K562 (cell line): ENCODE data around the gene TIFAB. TPM values are rescaled to one million over a fixed set of nuclear protein-coding genes. Genes with fewer than 3 reads are reported as not detected.

Experiments used
- ATF3 ChIP-seq, 2 experiments: fragments of 450-650 bp in 1 of 2; sonication (generic) in 1 of 2; formaldehyde crosslinking in 1 of 2; IDR thresholded peaks in 1 of 2; conservative IDR thresholded peaks in 1 of 2; 2 replicates each; pipeline versions ENCODE4 v1.6.1 to v1.8.1; 2016 to 2023; ENCODE audit warnings: mild to moderate bottlenecking in 2 of 2, moderate library complexity in 2 of 2, inconsistent platforms in 1 of 2, missing genetic modification reagents in 1 of 2
- CEBPG ChIP-seq, 3 experiments: fragments of 200-800 bp in 1 of 3; sonication (Bioruptor generic) in 1 of 3; sonication (generic) in 1 of 3; formaldehyde crosslinking in 1 of 3; IDR thresholded peaks in 2 of 3; conservative IDR thresholded peaks in 1 of 3; 2 replicates each; pipeline versions ENCODE4 v1.6.1 to v1.8.0; 2016 to 2022; ENCODE audit warnings: missing compliant biosample characterization in 2 of 3, missing genetic modification characterization in 2 of 3, mild to moderate bottlenecking in 1 of 3, missing genetic modification reagents in 1 of 3
- CREM ChIP-seq: IDR thresholded peaks from 2 replicates; pipeline ENCODE4 v1.6.1; 2014; ENCODE audit warnings: antibody characterized with exemption, low read depth
- ETS2 ChIP-seq: IDR thresholded peaks from 2 replicates; pipeline ENCODE4 v1.6.1; 2016; ENCODE audit warnings: borderline replicate concordance, missing genetic modification characterization, mild to moderate bottlenecking, moderate library complexity, missing compliant biosample characterization; ENCODE audit not compliant: poor library complexity, severe bottlenecking
- ILK ChIP-seq: fragments of 450-650 bp; IDR thresholded peaks from 2 replicates; pipeline ENCODE4 v1.6.1; 2016; ENCODE audit warnings: missing genetic modification characterization, low read depth, mild to moderate bottlenecking, missing compliant biosample characterization, moderate library complexity, borderline replicate concordance
- KLF6 ChIP-seq: fragments of 250-450 bp; sonication (Bioruptor Pico); IDR thresholded peaks from 2 replicates; pipeline ENCODE4 v1.4.0; 2020; ENCODE audit warnings: mild to moderate bottlenecking, moderate library complexity, borderline replicate concordance
- MTF1 ChIP-seq: fragments of 250-450 bp; sonication (Bioruptor Pico); IDR thresholded peaks from 2 replicates; pipeline ENCODE4 v1.9.0; 2021; ENCODE audit warnings: moderate library complexity, mild to moderate bottlenecking, inconsistent platforms, borderline replicate concordance
- NR4A1 ChIP-seq, 2 experiments: fragments of 250-450 bp in 1 of 2; fragments of 450-650 bp in 1 of 2; sonication (Bioruptor Pico) in 1 of 2; IDR thresholded peaks; 2 replicates each; pipeline versions ENCODE4 v1.4.0 to v1.6.1; 2016 to 2020; ENCODE audit warnings: mild to moderate bottlenecking in 2 of 2, missing compliant biosample characterization in 1 of 2, missing genetic modification characterization in 1 of 2, moderate library complexity in 1 of 2
- PRMT5 ChIP-seq: sonication (generic); formaldehyde crosslinking; IDR thresholded peaks from 2 replicates; pipeline ENCODE4 v1.5.0; 2020; ENCODE audit warnings: missing genetic modification reagents
- SMARCB1 ChIP-seq: IDR thresholded peaks from 2 replicates; pipeline ENCODE4 v1.6.1; 2011; ENCODE audit warnings: improper control_type of control experiment, low read depth; ENCODE audit not compliant: insufficient read length
- ZBTB49 ChIP-seq: sonication (generic); formaldehyde crosslinking; IDR thresholded peaks from 2 replicates; pipeline ENCODE4 v1.8.0; 2022; ENCODE audit warnings: missing genetic modification reagents, mild to moderate bottlenecking, borderline replicate concordance
- ZNF197 ChIP-seq: fragments of 200-800 bp; sonication (Bioruptor generic); IDR thresholded peaks from 2 replicates; pipeline ENCODE4 v1.6.1; 2016; ENCODE audit warnings: low read depth, missing genetic modification characterization, missing compliant biosample characterization
- ZNF318 ChIP-seq, 2 experiments: fragments of 450-650 bp; IDR thresholded peaks; 2 replicates each; pipeline ENCODE4 v1.6.1; 2016; ENCODE audit warnings: mild to moderate bottlenecking in 2 of 2, borderline replicate concordance in 1 of 2, low read depth in 1 of 2, moderate library complexity in 1 of 2
- ZNF644 ChIP-seq: fragments of 200-800 bp; sonication (Bioruptor generic); IDR thresholded peaks from 2 replicates; pipeline ENCODE4 v1.6.1; 2016; ENCODE audit warnings: low read depth, missing genetic modification characterization, missing compliant biosample characterization
- polyA plus RNA-seq, 8 experiments: library from polyadenylated mRNA; depleted of rRNA in 4 of 8; stranded (reverse) in 5 of 8; unstranded in 3 of 8; fragments of >200 nt; fragmentation: Nextera tagmentation in 2 of 8; fragmentation: Illumina TruSeq in 1 of 8; extraction: Ambion mirVana in 2 of 8; extraction: Trizol in 1 of 8; gene quantifications; 2 replicates each; pipeline versions ENCODE4 v1.2.1 to v1.2.3, GENCODE V29; 2011 to 2014; ENCODE audit warnings: inconsistent platforms in 1 of 8, missing spikeins in 1 of 8
- total RNA-seq, 7 experiments: library from RNA; depleted of rRNA in 6 of 7; stranded (reverse); fragments of >200 nt in 6 of 7; fragmentation: Illumina TruSeq in 2 of 7; extraction: Trizol in 2 of 7; gene quantifications; 2 replicates each; pipeline versions ENCODE4 v1.2.1 to v1.2.3, GENCODE V29; 2011 to 2021; ENCODE audit warnings: low replicate concordance in 1 of 7

TIFAB gene
- total and polyA plus RNA-seq, 9 of the 15 experiments (the other 6 are each of a cell fraction or from before 2014, with no cell fraction given): not detected

GRCh38 chr5:135462304-135462703 is 10.2 kb upstream of the TIFAB start (continued):
- no peak for TF ChIP-seq ZNF318 (IDR thresholded peaks at IDR 0.05; ENCODE audit: borderline replicate concordance in 1 of 2, low read depth in 1 of 2)
- no peak for TF ChIP-seq ZBTB49 (CRISPR knock-in tag)
- no peak for TF ChIP-seq CEBPG (CRISPR knock-in tag; IDR thresholded peaks at IDR 0.05)
- TF ChIP-seq CEBPG (tag; conservative IDR thresholded peaks at IDR 0.05 in 1 of 2, IDR thresholded peaks at IDR 0.05 in 1 of 2): peak; percentile 22 to 73; a peak in 2 of 4 replicates
- no peak for TF ChIP-seq KLF6 (CRISPR knock-in tag)
- no peak for TF ChIP-seq ILK (tag)
- TF ChIP-seq ZNF197 (CRISPR knock-in tag): no peak
- TF ChIP-seq CREM: peak; percentile 61; the same call in 1 of the 2 replicates
- TF ChIP-seq NR4A1 (CRISPR knock-in tag; IDR thresholded peaks at IDR 0.05): no peak
- TF ChIP-seq NR4A1 (tag; IDR thresholded peaks at IDR 0.05): no peak
- no peak for TF ChIP-seq PRMT5 (CRISPR knock-in tag)
- no peak for TF ChIP-seq ATF3 (IDR thresholded peaks at IDR 0.05)
- TF ChIP-seq ATF3 (CRISPR knock-in tag; conservative IDR thresholded peaks at IDR 0.05): no peak
- TF ChIP-seq ETS2: no peak
- TF ChIP-seq MTF1 (CRISPR knock-in tag): no peak
- TF ChIP-seq SMARCB1: no peak
- no peak for TF ChIP-seq ZNF644 (tag)
